ENCODE results near the gene RASA3.
A peak's percentile ranks its signal among the peaks of the same experiment; 100 is the strongest.
"Not testable (repeated sequence)": the region's sequence is repeated elsewhere in the genome, so short reads cannot be mapped to it uniquely, and the experiment has no call there.

RASA3 gene, protein sequence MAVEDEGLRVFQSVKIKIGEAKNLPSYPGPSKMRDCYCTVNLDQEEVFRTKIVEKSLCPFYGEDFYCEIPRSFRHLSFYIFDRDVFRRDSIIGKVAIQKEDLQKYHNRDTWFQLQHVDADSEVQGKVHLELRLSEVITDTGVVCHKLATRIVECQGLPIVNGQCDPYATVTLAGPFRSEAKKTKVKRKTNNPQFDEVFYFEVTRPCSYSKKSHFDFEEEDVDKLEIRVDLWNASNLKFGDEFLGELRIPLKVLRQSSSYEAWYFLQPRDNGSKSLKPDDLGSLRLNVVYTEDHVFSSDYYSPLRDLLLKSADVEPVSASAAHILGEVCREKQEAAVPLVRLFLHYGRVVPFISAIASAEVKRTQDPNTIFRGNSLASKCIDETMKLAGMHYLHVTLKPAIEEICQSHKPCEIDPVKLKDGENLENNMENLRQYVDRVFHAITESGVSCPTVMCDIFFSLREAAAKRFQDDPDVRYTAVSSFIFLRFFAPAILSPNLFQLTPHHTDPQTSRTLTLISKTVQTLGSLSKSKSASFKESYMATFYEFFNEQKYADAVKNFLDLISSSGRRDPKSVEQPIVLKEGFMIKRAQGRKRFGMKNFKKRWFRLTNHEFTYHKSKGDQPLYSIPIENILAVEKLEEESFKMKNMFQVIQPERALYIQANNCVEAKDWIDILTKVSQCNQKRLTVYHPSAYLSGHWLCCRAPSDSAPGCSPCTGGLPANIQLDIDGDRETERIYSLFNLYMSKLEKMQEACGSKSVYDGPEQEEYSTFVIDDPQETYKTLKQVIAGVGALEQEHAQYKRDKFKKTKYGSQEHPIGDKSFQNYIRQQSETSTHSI

DNA sequence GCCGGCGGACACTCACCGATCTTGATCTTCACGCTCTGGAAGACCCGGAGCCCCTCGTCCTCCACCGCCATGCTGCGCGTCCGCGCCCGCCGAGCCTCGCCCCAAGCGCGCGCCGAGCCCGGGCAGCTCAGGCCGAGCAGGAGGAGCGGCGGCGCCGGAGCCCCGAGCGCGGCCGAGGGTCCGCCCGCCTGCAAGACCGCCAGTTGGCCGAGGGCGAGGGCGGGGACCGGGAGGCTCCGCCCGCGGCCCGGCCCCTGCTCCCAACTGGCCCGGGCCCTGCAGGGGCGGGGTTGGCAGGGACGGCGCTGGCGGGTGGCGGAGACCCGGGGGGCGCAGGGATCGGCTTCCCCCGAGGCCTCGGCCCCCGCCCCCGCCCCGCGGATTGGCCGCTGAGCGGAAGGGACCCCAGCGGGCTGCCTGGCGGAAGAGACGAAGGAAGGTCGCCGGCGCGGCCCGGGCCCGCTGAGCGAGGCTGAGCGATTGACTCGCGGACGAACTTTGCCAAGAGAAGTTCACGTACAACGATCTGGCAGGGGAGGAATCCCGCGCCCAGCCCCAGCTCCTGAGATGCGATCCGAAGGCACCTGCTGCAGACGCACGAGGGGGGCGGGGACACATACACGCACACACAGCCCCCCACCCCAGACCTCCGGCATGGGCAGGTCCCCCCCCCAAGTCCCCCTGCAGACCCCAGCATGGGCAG is at the start of gene RASA3:
TSS of gene RASA3 (minus strand) at position 205 of the 703 bp plus-strand sequence. CDS start at position 71, 134 bp downstream.
- peak; percentile 38 for DNase-seq

DNA sequence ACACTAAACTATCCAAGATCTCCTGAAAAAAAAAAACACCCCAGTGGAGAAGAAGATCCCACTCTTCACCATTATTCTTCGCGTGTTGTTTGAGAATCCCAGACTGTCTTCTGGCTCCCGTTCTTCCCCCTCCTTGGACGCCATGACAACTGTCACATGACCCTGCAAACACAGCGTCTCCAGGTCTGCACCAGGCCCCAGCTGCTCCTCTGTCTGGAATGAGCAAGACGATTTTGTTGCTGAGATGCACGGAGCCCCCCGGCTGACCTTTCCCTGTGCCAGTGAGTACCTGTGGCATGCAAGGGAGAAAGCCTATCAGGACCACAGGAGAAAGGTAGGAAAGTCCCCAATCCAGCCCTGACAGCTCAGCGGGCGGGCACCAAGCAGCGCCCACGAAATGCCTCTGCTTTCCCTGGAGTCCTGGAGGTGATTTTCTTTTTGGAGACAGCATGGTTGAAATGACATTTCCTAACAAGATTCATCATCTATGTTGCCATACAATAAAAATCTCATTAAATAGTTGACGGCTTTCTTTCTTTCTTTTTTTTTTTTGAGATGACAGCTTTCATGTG is 46.8 kb upstream of the RASA3 start, which contains the start of gene CFAP97D2:
TSS of gene CFAP97D2 (plus strand) at position 171 of the 572 bp plus-strand sequence. CDS start at position 245, 74 bp downstream.
- DNase-seq = no peak

DNA sequence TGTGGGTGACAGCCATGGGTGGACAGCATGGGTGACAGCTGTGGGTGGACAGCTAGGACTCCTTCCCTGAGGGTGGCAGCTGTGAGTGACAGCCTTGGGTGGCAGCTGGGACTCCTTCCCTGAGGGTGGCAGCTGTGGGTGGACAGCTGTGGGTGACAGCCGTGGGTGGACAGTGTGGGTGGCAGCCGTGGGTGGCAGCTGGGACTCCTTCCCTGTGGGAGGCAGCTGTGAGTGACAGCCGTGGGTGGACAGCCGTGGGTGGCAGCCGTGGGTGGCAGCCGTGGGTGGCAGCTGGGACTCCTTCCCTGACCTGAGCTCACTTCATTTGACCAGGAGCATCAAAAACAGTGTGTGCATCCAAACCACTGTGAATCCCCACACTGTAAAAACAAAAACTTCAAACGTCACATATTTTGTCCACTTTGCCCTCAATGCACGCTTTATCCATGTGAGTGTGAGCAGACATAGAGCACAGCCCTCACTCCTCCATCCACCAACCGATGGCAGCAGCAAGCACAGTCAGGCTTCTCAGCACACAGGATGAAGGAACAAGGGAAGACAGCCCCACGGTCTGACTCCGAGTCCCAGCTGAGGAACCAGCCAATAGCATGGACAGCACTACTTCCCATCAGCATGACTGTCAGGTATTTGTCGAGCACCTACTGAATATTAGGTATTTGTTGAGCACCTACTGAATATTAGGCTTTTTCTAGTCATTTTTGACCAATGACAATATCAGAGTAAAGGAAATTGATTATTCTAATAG is 45.0 kb upstream of the RASA3 start:
- no peak for DNase-seq

DNA sequence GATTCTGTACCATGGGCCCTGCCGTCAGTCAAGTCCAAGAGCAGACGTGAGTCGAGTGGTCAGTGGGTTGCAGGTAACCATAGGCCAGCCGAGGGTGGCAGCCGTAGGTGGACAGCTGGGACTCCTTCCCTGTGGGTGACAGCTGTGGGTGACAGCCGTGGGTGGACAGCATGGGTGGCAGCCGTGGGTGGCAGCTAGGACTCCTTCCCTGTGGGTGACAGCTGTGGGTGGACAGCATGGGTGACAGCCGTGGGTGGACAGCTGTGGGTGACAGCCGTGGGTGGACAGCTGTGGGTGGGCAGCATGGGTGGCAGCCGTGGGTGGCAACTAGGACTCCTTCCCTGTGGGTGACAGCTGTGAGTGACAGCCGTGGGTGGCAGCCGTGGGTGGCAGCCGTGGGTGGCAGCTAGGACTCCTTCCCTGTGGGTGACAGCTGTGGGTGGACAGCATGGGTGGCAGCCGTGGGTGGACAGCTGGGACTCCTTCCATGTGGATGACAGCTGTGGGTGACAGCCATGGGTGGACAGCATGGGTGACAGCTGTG is 44.0 kb upstream of the RASA3 start:
- DNase-seq = not testable (repeated sequence)

GRCh38 chr13:114174529-114174961 is 42.1 kb upstream of the RASA3 start:
- no peak for DNase-seq

DNA sequence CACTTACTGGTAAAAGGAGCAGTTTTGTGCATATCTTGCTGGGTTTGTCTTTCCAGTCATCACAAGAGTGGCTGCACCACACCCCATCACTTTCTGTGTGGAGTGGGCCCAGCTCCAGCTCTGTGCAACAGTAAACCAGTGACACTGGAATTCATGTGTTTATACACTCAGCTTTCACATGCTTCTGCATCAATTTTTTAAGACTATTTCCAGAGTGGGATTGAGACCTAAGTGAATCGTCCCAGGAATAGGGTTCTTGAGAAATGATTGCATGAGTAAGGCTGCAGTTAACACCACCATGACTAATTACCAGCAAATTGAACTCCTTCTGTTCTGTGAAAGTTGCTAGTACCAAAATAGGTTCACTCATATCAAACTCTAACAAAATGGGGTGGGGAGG is 41.3 kb upstream of the RASA3 start:
- DNase-seq = no peak

- no peak for DNase-seq
Observed at GRCh38 chr13:114173272-114173671, 40.8 kb upstream of the RASA3 start.

DNA sequence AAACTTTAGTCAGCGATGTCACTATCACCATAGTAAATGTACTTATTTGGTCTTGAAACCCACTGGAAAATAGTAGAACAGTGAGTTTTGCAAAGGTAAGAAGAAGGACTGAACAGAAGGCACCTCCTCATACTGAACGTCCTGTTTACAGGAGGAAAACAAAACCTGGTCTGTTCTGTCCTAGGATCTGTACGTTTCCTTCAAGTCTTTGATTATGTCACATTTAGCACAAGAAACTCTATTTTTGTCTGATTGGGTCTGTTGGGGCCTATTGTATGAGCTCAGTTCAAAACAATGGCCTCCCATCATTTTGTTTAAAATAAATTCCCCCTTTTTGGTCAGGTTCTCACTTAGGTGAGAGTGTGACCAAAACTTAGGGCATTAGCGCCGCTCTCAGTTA is 35.5 kb upstream of the RASA3 start:
- no peak for DNase-seq

DNA sequence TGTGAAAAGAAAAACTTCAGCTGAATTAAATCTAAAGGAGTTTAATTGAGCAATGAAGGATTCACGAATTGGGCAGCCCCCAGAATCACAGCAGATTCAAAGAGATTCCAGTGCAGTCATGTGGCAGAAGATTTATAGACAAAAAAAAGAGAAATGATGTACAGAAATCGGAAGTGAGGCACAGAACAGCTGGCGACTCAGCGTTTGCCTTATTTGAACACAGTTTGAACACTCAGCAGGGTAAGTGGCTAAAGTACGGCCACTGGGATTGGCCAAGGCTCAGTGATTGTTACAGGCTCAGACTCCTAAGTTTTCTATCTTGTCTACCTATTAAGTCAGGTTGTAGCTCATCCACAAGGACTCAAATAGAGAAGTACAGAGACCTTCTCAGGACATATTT is 35.0 kb upstream of the RASA3 start:
- DNase-seq = no peak

- no peak for DNase-seq
Observed at GRCh38 chr13:114166381-114167131, 34.1 kb upstream of the RASA3 start.

- no peak for DNase-seq
Observed at GRCh38 chr13:114164681-114165429, 32.4 kb upstream of the RASA3 start.

GRCh38 chr13:114164053-114164452 is 31.6 kb upstream of the RASA3 start:
- no peak for DNase-seq

- DNase-seq = no peak
Observed at GRCh38 chr13:114162533-114162922, 30.1 kb upstream of the RASA3 start.

DNA sequence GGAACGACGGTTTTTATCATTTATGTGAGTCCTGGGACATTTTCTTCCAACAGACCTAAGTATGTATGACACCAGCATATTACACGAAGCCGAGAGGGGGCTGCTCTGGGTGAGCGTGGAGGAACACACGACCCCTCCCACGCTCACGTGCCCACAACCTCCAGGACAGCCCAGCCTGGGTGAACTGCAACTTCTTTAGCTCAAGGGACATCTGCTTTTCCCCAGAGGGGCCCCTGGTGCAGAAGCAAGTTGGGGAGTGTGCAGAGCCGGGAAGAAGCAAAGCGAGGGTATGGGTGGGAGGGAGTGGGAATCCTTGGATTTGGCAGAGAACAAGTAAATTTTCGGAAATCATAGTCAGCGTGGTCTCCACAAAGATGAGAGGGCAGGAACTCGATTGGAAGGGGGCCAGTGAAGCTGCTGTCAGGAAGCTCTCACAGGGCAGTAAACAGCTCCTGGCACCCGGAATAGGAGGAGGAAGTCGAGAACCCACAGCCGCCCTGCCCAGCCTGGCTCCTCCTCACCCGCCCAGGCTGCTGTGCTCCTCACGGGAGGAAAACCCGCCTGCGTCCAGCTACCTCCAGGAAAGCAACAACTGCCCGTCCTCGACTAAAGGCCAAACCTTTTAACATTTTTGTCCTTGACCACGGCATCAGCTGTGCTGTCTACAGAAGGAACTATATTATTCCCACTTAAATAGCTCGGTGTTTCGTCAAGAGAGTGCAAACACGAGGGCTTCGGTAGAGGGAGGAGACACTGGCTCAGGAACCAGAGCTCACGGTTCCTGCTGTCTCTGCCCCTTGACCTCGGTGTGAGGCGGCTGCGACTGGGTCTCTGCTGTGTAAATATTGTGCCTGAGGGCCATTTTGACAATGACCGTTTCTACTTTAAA is 29.5 kb upstream of the RASA3 start:
- DNase-seq = no peak

DNA sequence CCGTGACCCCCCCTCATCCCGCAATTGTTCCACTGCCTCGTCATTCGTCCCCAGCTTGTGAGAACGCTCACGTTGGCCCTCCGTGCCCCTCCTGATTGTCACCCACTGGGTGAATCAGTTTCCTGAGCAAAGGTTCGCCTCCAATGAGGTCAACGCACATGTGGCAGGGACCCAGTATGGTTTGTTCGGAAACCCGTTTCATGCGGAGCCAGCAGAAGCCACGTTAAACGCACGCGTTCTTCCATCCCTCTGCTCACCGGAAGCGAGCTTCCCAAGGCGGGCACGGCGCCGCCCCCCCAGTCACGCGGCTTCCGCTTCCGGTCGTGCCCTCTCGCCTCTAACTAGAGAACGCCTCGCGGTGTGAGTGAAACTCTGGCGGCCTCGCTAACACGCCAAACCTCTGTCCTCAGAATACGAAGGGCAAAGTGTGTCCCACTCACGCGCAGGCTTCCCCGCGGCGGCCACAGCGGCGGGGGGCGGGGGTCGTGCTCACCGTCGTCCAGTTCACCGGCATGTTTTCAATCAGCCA is 28.7 kb upstream of the RASA3 start:
- no peak for DNase-seq

DNA sequence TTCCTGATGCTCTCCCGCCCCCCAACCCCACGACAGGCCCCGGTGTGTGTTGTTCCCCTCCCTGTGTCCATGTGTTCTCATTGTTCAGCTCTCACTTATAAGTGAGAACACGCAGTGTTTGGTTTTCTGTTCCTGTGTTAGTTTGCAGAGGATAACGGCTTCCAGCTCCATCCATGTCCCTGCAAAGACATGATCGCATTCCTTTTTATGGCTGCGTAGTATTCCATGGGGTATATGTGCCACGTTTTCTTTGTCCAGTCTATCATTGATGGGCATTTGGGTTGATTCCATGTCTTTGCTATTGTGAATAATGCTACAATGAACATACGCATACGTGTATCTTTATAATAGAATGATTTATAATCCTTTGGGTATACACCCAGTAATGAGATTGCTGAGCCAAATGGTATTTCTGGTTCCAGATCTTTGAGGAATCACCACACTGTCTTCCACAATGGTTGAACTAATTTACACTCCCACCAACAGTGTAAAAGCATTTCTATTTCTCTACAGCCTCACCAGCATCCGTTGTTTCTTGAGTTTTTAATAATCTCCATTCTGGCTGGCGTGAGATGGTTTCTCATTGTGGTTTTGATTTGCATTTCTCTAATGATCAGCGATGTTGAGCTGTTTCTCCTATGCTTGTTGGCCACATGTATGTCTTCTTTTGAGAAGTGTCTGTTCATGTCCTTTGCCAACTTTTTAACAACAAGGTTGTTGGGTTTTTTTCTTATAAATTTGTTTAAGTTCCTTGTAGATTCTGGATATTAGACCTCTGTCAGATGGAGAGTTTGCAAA is 26.6 kb upstream of the RASA3 start:
- not testable (repeated sequence) for DNase-seq

GRCh38 chr13:114157869-114158495 is 25.6 kb upstream of the RASA3 start:
- DNase-seq = no peak

All from NCI-H1694 (cell line).